ENCODE measurements around the gene CPN1.

DNA sequence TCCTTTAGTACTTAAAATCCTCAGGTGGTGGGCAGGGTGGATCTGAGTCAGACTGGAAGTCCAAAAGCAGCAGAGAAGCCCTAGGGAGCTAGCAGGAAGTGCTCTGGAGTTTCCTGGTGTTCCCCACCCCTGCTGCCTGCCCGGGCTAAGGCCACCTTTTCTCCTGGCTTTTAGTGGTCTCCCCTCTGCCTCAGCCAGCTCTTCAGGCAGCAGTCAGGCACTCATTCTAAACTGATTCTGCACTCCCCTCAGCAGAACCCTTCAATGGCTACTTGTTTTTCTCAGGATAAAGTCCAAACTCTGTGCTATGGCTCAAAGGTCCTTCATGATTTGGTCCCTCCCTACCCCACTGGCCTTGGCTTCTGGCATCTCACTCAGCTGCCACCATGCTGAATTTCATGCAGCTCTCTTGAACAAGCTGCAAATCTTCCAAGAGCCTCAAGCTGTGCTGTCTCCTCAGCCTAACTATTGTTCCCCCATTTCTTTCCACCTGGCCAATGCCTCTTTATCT lies 43.1 kb downstream of the CPN1 start:
- TF ChIP-seq POLR2AphosphoS5 (IDR thresholded peaks at IDR 0.05; ENCODE audit: insufficient read depth, low read depth, low read length) (no peak), CTCF (IDR thresholded peaks at IDR 0.05; ENCODE audit: extremely low read depth in 1 of 2, insufficient read depth in 1 of 2, low read depth in 1 of 2, low read length in 2 of 2) (no peak), EZH2 (IDR thresholded peaks at IDR 0.05; ENCODE audit: borderline replicate concordance, low read depth, low read length, severe bottlenecking) (no peak), POLR2A (IDR thresholded peaks at IDR 0.05; ENCODE audit: low read depth, low read length) (no peak), MYC (IDR thresholded peaks at IDR 0.05; ENCODE audit: low read depth, low read length) (no peak), FOS (IDR thresholded peaks at IDR 0.05; ENCODE audit: borderline replicate concordance, insufficient read depth, low read length) (no peak), GATA2 (IDR thresholded peaks at IDR 0.05; ENCODE audit: insufficient read depth, insufficient read length, low read depth, low read length) (no peak)
- TF ChIP-seq, protein P1, sequence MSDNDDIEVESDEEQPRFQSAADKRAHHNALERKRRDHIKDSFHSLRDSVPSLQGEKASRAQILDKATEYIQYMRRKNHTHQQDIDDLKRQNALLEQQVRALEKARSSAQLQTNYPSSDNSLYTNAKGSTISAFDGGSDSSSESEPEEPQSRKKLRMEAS (IDR thresholded peaks at IDR 0.05; ENCODE audit: insufficient read depth, insufficient read length) = no peak
